GM19395 (cell line): ENCODE measurements around the gene MR1.

ENCODE experiments used
- ATAC-seq: cut with Tn5 transposase; IDR thresholded peaks from one replicate; pipeline ENCODE4 v1.9.1; 2021; ENCODE audit warnings: mild to moderate bottlenecking, moderate library complexity; ENCODE audit not compliant: unreplicated experiment

The MR1 gene

GRCh38 chr1:181105134-181106021, 71.6 kb downstream of the MR1 start:
- ATAC-seq: peak; percentile 68

- no peak for ATAC-seq
Observed at GRCh38 chr1:181106022-181106312, 72.2 kb downstream of the MR1 start.

GRCh38 chr1:181106479-181106878, 72.7 kb downstream of the MR1 start:
- ATAC-seq: no peak

GRCh38 chr1:181107711-181108110, 73.9 kb downstream of the MR1 start:
- no peak for ATAC-seq

- ATAC-seq: no peak
Observed at GRCh38 chr1:181108304-181108867, 74.6 kb downstream of the MR1 start.

- no peak for ATAC-seq
Observed at GRCh38 chr1:181110013-181110412, 76.2 kb downstream of the MR1 start.
